ENCODE data around the gene BABAM2.

DNA sequence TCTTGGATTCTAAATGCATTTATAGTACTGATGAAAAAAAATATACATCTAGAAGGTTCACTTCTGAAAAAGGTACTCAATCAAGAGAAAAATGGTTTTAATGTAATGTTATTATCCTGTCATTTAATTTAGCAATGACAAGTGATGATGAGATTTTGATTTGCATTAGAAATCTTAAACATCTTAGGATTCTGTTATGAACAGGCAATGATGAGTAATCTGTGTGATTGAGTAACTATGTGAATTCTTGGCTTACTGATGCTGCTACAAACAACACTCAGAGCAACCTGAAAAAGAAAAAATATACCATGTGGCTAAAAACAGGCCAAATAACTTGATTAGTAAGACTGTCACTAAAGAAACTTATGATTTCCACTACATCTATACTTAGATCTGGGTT is 30.4 kb upstream of the BABAM2 start:
- TF ChIP-seq, protein P1, sequence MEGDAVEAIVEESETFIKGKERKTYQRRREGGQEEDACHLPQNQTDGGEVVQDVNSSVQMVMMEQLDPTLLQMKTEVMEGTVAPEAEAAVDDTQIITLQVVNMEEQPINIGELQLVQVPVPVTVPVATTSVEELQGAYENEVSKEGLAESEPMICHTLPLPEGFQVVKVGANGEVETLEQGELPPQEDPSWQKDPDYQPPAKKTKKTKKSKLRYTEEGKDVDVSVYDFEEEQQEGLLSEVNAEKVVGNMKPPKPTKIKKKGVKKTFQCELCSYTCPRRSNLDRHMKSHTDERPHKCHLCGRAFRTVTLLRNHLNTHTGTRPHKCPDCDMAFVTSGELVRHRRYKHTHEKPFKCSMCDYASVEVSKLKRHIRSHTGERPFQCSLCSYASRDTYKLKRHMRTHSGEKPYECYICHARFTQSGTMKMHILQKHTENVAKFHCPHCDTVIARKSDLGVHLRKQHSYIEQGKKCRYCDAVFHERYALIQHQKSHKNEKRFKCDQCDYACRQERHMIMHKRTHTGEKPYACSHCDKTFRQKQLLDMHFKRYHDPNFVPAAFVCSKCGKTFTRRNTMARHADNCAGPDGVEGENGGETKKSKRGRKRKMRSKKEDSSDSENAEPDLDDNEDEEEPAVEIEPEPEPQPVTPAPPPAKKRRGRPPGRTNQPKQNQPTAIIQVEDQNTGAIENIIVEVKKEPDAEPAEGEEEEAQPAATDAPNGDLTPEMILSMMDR (IDR thresholded peaks at IDR 0.05; ENCODE audit: low read depth, low read length) = no peak
- TF ChIP-seq POLR2A (IDR thresholded peaks at IDR 0.05; ENCODE audit: extremely low read depth, insufficient read length) = no peak
